ENCODE results near the gene EHMT1. TPM values are rescaled to one million over a fixed set of nuclear protein-coding genes. Genes with fewer than 3 reads are reported as not detected.
"Not testable (repeated sequence)": the region's sequence is repeated elsewhere in the genome, so short reads cannot be mapped to it uniquely, and the experiment has no call there.

EHMT1 gene
- total RNA-seq, 1 donor from 2014 or later = 45.3 TPM

- TF ChIP-seq CTCF (IDR thresholded peaks at IDR 0.05; ENCODE audit: insufficient read depth, low read length, severe bottlenecking) = no peak
- DNase-seq (ENCODE audit: low read depth) = no peak
- FAIRE-seq = no peak
- Histone ChIP-seq H3K36me3 (ENCODE audit: control insufficient read depth, insufficient read depth, low read length) (peaks cover 12% of the 10 kb centered on the region), H3K4me3 (ENCODE audit: low read depth, low read length) (no peak overlapping the region), H3K27me3 (ENCODE audit: control insufficient read depth, insufficient read depth, low read length) (no peaks in the 10 kb centered on the region)
These were observed 92.9 kb downstream of the EHMT1 start for GRCh38 chr9:137711678-137712105.

GRCh38 chr9:137715321-137715720 lies 96.5 kb downstream of the EHMT1 start:
- no peaks in the 10 kb centered on the region for H3K27me3 ChIP-seq (ENCODE audit: control insufficient read depth, insufficient read depth, low read length)
- no peak overlapping the region for H3K4me3 ChIP-seq (ENCODE audit: low read depth, low read length)
- DNase-seq (ENCODE audit: low read depth) = peak; percentile 74
- no peak for TF ChIP-seq CTCF (IDR thresholded peaks at IDR 0.05; ENCODE audit: insufficient read depth, low read length, severe bottlenecking)
- peaks cover 16% of the 10 kb centered on the region for H3K36me3 ChIP-seq (ENCODE audit: control insufficient read depth, insufficient read depth, low read length)
- peak; percentile 96 for FAIRE-seq

GRCh38 chr9:137715866-137716693 lies 97.3 kb downstream of the EHMT1 start:
- peaks cover 14% of the 10 kb centered on the region for H3K36me3 ChIP-seq (ENCODE audit: control insufficient read depth, insufficient read depth, low read length)
- H3K27me3 ChIP-seq (ENCODE audit: control insufficient read depth, insufficient read depth, low read length); H3K4me3 ChIP-seq (ENCODE audit: low read depth, low read length); DNase-seq (ENCODE audit: low read depth): not testable (repeated sequence)
- peak; percentile 70 for FAIRE-seq

GRCh38 chr9:137716694-137717287 lies 98.0 kb downstream of the EHMT1 start:
- TF ChIP-seq CTCF (IDR thresholded peaks at IDR 0.05; ENCODE audit: insufficient read depth, low read length, severe bottlenecking) = no peak
- Histone ChIP-seq H3K4me3 (ENCODE audit: low read depth, low read length) (no peak overlapping the region), H3K36me3 (ENCODE audit: control insufficient read depth, insufficient read depth, low read length) (peaks cover 11% of the 10 kb centered on the region), H3K27me3 (ENCODE audit: control insufficient read depth, insufficient read depth, low read length) (no peaks in the 10 kb centered on the region)
- FAIRE-seq = no peak
- DNase-seq (ENCODE audit: low read depth) = no peak

GRCh38 chr9:137717776-137718327 lies 99.0 kb downstream of the EHMT1 start:
- H3K36me3 ChIP-seq (ENCODE audit: control insufficient read depth, insufficient read depth, low read length) = peaks cover 7% of the 10 kb centered on the region
- no peak for FAIRE-seq
- no peak for TF ChIP-seq CTCF (IDR thresholded peaks at IDR 0.05; ENCODE audit: insufficient read depth, low read length, severe bottlenecking)

GRCh38 chr9:137719194-137719593 lies 100.4 kb downstream of the EHMT1 start:
- DNase-seq (ENCODE audit: low read depth) (no peak), FAIRE-seq (no peak)
- Histone ChIP-seq H3K4me3 (ENCODE audit: low read depth, low read length) (no peak overlapping the region), H3K27me3 (ENCODE audit: control insufficient read depth, insufficient read depth, low read length) (no peaks in the 10 kb centered on the region), H3K36me3 (ENCODE audit: control insufficient read depth, insufficient read depth, low read length) (peaks cover 7% of the 10 kb centered on the region)
- TF ChIP-seq CTCF (IDR thresholded peaks at IDR 0.05; ENCODE audit: insufficient read depth, low read length, severe bottlenecking) = no peak

More at GRCh38 chr9:137717776-137718327, 99.0 kb downstream of the EHMT1 start:
- Histone ChIP-seq H3K27me3 (ENCODE audit: control insufficient read depth, insufficient read depth, low read length) (no peaks in the 10 kb centered on the region), H3K4me3 (ENCODE audit: low read depth, low read length) (no peak overlapping the region)
- no peak for DNase-seq (ENCODE audit: low read depth)

All from bronchial epithelial cell (primary cell).